ENCODE results near the gene THY1.

DNA sequence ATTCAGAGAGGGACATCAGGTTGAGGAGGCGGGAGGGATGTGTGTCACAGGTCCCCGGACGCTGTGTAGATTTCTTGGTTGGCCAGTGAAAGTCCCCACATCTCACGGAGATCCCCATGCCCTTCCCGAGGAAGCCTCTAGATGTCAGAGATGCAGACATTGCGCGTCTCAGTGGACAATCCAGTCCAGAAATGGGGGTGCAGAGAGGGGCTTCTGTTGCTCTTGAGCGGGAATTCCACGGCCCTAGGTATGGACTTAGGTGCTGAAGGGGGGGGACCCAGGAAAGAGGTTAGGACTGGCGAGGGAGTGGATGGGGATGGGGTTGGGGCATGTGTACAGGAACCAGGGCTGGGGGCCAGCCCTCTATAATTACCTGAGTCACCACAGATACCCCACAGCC lies 7.0 kb downstream of the THY1 start:
- TF ChIP-seq RFX5 (IDR thresholded peaks at IDR 0.05; ENCODE audit: borderline replicate concordance, low read depth, low read length) (no peak), JUND (IDR thresholded peaks at IDR 0.05; ENCODE audit: low read length) (no peak), TEAD4 (IDR thresholded peaks at IDR 0.05; ENCODE audit: low read depth, low read length) (no peak), POLR2A (IDR thresholded peaks at IDR 0.05; ENCODE audit: control extremely low read depth in 1 of 2, low read depth in 2 of 2, low read length in 2 of 2) (no peak), BRCA1 (IDR thresholded peaks at IDR 0.05; ENCODE audit: low read depth, low read length) (no peak)
- TF ChIP-seq, protein P1, sequence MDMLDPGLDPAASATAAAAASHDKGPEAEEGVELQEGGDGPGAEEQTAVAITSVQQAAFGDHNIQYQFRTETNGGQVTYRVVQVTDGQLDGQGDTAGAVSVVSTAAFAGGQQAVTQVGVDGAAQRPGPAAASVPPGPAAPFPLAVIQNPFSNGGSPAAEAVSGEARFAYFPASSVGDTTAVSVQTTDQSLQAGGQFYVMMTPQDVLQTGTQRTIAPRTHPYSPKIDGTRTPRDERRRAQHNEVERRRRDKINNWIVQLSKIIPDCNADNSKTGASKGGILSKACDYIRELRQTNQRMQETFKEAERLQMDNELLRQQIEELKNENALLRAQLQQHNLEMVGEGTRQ (IDR thresholded peaks at IDR 0.05; ENCODE audit: low read length): no peak
